ENCODE data around the gene PYGB. TPM values are rescaled to one million over a fixed set of nuclear protein-coding genes. Genes with fewer than 3 reads are reported as not detected.

The PYGB gene
- total RNA-seq, 2 donors from 2014 or later: 275 to 329 TPM

DNA sequence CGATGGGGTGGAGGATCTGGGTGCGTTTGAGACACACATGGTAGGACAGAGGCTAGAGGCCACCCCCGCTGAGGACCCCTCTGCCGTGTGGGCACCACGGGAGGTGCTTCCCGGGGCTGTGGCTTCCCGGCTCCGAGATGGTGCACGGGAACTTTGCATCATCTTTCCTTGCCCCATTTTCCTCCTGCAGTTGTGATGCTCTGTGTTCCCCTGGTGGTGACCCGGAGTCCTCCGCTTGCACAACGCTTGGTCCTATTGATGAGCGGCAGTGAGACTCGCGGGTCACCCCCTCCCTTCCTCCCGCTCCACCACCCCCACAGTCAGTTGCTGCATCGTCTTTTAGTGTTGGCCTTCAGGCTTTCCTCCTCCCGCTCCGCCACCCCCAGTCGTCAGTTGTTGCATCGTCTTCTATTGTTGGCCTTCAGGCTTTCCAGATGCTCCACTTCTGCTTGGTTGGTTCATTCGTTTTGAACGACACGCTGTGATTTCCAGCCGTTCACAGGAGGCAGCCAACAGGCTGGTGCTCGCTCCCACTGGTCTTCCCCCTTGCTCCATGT is 37.3 kb downstream of the PYGB start:
- peak; percentile 6 to 16 for DNase-seq
- intact Hi-C loops (cut with DNase I, micrococcal nuclease): no loop called here

GRCh38 chr20:25285856-25286798 is 38.2 kb downstream of the PYGB start:
- DNase-seq (peak; percentile 3 to 19), ATAC-seq (no peak)
- intact Hi-C loops (cut with DNase I, micrococcal nuclease): no loop called here

More for the DNA sequence above, 37.3 kb downstream of the PYGB start:
- ATAC-seq: no peak

DNA sequence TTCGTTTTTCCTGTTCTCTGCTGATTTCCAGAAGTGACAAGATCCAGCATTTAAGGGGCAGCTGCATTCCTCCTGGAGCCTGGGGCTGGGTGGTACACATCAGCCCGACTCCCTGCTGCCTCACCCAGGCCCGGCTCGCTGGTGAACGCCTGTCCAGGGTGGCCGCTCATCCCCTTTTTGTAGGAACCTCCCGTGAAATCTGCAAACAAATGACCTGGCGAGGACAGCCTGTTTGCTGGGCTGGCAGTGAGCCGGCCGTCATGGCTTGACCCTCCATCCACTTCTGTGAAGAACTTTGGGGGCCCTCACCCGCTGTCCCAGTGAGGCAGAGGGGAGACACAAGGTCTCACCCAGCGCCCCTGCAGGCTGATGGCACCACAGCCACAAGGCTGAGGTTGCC is 39.0 kb downstream of the PYGB start:
- ATAC-seq (no peak), DNase-seq (peak; percentile 6 to 20)
- intact Hi-C loops (cut with DNase I, micrococcal nuclease): no loop called here

GRCh38 chr20:25287631-25288290 is 39.9 kb downstream of the PYGB start:
- intact Hi-C loops (cut with DNase I, micrococcal nuclease): no loop called here
- DNase-seq (peak; percentile 5 to 22), ATAC-seq (no peak)

GRCh38 chr20:25288291-25289181 is 40.7 kb downstream of the PYGB start:
- DNase-seq (peak; percentile 17 to 34), ATAC-seq (no peak)
- intact Hi-C loops (cut with DNase I, micrococcal nuclease): no loop called here

DNA sequence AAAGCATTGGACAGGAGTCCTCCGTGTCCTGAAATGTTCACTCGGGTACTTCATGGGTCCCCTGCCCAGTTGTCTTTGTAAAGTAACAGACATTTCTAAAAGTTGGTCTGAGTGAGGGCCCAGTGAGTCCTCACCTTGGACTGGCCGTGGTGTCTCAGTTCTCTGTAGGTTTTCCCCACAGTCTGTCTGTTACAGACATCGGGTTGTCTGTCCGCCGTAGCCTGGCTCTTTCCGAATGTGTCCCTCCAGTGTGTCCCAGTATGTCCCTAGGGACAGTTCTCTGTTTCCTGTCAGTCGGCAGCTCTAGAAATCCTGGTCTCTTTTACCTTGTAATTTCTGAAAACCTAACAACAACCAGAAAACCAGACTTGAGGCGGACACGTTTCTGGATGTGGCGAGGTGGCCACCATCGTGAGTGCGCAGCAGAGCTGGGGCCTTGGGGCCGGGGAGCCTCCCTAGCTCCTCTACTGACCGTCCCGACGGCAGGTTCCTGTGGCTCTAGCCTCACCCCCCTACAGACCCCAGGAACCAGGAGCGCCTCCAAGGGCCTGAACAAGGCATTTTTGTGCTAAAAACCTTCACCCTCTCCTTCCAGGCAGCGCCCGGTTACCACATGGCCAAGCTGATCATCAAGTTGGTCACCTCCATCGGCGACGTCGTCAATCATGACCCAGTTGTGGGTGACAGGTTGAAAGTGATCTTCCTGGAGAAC is 42.2 kb downstream of the PYGB start:
- intact Hi-C loops (cut with DNase I, micrococcal nuclease): loop anchor here in 1 of 2 donors (10.0 kb wide), 1 partner anchor 115 kb away; the partner anchor contains the start of gene GINS1
- DNase-seq: peak in 1 of 2 donors; percentile 20

DNA sequence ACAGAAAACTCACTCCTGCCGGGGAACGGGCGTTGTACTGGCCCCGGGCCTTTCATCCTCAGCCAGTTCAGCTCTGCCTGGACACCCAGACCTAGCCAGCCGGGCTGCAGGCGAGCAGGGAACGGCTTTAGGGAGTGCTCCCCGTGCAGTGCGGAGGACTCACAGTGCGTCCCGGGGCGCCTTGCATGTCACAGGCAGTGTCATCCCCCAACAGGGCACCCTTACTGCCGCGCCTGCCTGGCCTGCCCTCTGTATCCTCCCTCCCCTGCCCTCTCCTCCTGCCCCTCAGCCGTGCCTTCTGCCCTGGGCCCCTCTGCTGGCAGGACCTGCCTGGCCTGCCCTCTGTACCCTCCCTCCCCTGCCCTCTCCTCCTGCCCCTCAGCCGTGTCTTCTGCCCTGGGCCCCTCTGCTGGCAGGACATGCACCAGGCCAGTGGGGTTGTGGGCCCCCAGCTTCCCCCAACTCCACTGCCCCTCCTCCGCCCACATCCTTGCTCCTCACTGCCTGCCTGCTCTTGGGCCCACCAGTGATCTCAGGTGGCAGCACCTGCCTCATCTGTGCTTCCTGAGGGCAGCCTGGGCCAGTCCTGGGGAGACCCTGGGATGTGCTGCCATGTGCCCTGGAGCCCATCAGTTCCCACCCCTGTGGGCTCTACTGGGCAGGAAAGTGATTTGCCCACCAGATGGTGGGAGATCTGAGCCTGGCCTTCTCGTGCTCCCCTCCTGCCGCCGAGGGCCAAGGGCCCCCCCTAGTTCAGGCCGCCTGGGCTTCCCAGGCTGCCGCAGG is 43.0 kb downstream of the PYGB start:
- no peak for DNase-seq
- ATAC-seq: no peak
- intact Hi-C loops (cut with DNase I, micrococcal nuclease): loop anchor here in 1 of 2 donors (10.0 kb wide), 1 partner anchor 114 kb away; the partner anchor contains the start of gene GINS1

More for the DNA sequence above, 42.2 kb downstream of the PYGB start:
- ATAC-seq: no peak

GRCh38 chr20:25291432-25292133 is 43.7 kb downstream of the PYGB start:
- no peak for DNase-seq
- intact Hi-C loops (cut with DNase I, micrococcal nuclease): loop anchor here in 1 of 2 donors (10.0 kb wide), 1 partner anchor 113 kb away; the partner anchor contains the start of gene GINS1
- ATAC-seq: no peak

- intact Hi-C loops (cut with DNase I, micrococcal nuclease): loop anchor here in 1 of 2 donors (10.0 kb wide), 1 partner anchor 112 kb away; the partner anchor contains the start of gene GINS1
- ATAC-seq (no peak), DNase-seq (no peak)
These were observed 44.4 kb downstream of the PYGB start for GRCh38 chr20:25292176-25292891.

- DNase-seq (no peak), ATAC-seq (no peak)
- intact Hi-C loops (cut with DNase I, micrococcal nuclease): loop anchor here in 1 of 2 donors (10.0 kb wide), 1 partner anchor 111 kb away; the partner anchor contains the start of gene GINS1
These were observed 45.6 kb downstream of the PYGB start for GRCh38 chr20:25293507-25293906.

DNA sequence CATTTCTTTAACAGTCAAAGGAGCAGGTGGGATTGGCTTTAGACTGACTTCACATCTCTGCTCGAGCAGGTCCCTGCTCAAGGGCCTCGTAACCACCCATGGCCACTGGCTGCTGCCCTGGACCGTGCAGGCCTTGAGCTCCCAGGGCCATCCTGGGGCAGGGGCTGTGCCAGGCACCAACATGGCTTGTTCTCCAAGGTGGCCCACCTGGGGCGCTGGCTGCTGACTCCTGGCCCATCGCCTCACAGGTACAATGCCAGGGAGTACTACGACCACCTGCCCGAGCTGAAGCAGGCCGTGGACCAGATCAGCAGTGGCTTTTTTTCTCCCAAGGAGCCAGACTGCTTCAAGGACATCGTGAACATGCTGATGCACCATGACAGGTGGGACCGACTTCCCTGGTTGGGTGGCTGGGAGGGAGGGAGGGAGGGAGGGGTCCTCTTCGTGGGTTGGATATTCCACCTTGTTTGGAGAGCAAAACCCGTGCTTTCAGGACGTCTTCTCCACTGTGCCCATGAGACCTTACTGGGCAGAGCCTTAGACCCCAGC is 46.1 kb downstream of the PYGB start:
- no peak for DNase-seq
- intact Hi-C loops (cut with DNase I, micrococcal nuclease): loop anchor here in 1 of 2 donors (10.0 kb wide), 1 partner anchor 111 kb away; the partner anchor contains the start of gene GINS1
- no peak for ATAC-seq

GRCh38 chr20:25294459-25295385 is 46.8 kb downstream of the PYGB start:
- ATAC-seq: peak; percentile 21
- intact Hi-C loops (cut with DNase I, micrococcal nuclease): loop anchor here in 1 of 2 donors (10.0 kb wide), 1 partner anchor 110 kb away; the partner anchor contains the start of gene GINS1
- peak in 1 of 2 donors; percentile 62 for DNase-seq

- DNase-seq (peak in 1 of 2 donors; percentile 69), ATAC-seq (peak; percentile 41)
- intact Hi-C loops (cut with DNase I, micrococcal nuclease): loop anchor here in 1 of 2 donors (10.0 kb wide), 1 partner anchor 109 kb away; the partner anchor contains the start of gene GINS1
These were observed 47.7 kb downstream of the PYGB start for GRCh38 chr20:25295386-25296093.
